Measurements from ENCODE around the gene STOML1. TPM values are rescaled to one million over a fixed set of nuclear protein-coding genes. Genes with fewer than 3 reads are reported as not detected.
A peak's percentile ranks its signal among the peaks of the same experiment; 100 is the strongest.

Gene STOML1
- total RNA-seq, 1 donor from 2014 or later, result 14.3 TPM

DNA sequence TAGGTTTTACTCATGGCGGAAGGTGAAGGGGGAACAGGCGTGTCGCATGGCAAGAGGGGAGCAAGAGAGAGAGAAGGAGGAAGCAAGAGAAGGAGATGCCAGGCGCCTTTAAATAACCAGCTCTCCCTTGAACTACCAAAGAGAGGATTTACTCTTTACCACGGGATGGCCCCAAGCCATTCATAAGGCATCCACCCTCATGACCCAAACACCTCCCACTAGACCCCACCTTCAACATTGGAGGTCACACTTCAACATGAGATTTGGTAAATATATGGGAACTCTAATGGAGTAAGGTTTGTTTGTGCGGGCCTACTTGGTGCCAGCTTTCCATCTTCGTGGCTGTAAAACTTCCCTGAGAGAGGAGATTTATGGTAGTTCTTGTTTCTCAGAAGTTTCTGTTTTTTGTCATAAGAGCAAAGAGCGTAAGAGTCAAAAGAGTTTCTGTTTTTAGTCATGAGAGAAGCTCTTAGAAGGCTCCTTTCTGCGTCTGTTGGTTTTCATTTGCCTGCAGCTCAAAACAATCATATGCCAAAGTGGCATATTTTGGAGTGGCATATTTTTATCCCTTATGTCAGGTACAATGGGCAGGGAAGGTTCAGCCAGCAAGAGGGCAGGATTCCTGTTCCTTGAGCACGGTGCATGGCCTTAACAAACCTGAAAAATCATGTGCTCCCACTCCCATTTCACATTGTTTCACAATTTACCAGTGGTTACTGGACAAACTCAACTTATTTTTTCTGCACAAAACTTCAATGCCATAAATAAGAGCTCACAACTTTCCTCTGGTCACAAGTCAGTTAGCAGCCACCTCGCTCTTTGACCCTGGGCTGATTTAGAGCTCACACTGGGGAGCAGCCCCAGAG, 14.9 kb upstream of the STOML1 start:
- peak overlapping the region; percentile 68 for H3K27ac Mint-ChIP-seq (ENCODE audit: unreplicated experiment)
- no peaks in the 10 kb centered on the region for H3K9me3 Mint-ChIP-seq (ENCODE audit: unreplicated experiment)
- peak overlapping the region; percentile 84 for H3K4me3 Mint-ChIP-seq (ENCODE audit: unreplicated experiment)
- no peak for DNase-seq (ENCODE audit: low spot score)
- TF ChIP-seq, protein P1, sequence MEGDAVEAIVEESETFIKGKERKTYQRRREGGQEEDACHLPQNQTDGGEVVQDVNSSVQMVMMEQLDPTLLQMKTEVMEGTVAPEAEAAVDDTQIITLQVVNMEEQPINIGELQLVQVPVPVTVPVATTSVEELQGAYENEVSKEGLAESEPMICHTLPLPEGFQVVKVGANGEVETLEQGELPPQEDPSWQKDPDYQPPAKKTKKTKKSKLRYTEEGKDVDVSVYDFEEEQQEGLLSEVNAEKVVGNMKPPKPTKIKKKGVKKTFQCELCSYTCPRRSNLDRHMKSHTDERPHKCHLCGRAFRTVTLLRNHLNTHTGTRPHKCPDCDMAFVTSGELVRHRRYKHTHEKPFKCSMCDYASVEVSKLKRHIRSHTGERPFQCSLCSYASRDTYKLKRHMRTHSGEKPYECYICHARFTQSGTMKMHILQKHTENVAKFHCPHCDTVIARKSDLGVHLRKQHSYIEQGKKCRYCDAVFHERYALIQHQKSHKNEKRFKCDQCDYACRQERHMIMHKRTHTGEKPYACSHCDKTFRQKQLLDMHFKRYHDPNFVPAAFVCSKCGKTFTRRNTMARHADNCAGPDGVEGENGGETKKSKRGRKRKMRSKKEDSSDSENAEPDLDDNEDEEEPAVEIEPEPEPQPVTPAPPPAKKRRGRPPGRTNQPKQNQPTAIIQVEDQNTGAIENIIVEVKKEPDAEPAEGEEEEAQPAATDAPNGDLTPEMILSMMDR (IDR thresholded peaks at IDR 0.05; ENCODE audit: unreplicated experiment), result no peak
- H3K27me3 Mint-ChIP-seq (ENCODE audit: unreplicated experiment), result no peaks in the 10 kb centered on the region
- peaks cover 38% of the 10 kb centered on the region for H3K36me3 Mint-ChIP-seq (ENCODE audit: low read depth, unreplicated experiment)
- peaks cover 60% of the 10 kb centered on the region for H3K4me1 Mint-ChIP-seq (ENCODE audit: unreplicated experiment)

DNA sequence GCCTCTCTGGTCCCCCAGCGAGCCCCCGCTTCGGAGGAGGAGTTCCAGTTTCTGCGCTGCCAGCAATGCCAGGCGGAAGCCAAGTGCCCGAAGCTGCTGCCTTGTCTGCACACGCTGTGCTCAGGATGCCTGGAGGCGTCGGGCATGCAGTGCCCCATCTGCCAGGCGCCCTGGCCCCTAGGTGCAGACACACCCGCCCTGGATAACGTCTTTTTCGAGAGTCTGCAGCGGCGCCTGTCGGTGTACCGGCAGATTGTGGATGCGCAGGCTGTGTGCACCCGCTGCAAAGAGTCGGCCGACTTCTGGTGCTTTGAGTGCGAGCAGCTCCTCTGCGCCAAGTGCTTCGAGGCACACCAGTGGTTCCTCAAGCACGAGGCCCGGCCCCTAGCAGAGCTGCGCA, 5.9 kb upstream of the STOML1 start:
- peaks cover 16% of the 10 kb centered on the region for H3K36me3 Mint-ChIP-seq (ENCODE audit: low read depth, unreplicated experiment)
- H3K27me3 Mint-ChIP-seq (ENCODE audit: unreplicated experiment), result peaks cover 9% of the 10 kb centered on the region
- TF ChIP-seq, protein P1 (IDR thresholded peaks at IDR 0.05; ENCODE audit: unreplicated experiment), result no peak
- no peak overlapping the region for H3K4me3 Mint-ChIP-seq (ENCODE audit: unreplicated experiment)
- H3K9me3 Mint-ChIP-seq (ENCODE audit: unreplicated experiment), result no peaks in the 10 kb centered on the region
- H3K4me1 Mint-ChIP-seq (ENCODE audit: unreplicated experiment), result peaks cover 47% of the 10 kb centered on the region
- no peak for DNase-seq (ENCODE audit: low spot score)
- H3K27ac Mint-ChIP-seq (ENCODE audit: unreplicated experiment), result no peak overlapping the region

DNA sequence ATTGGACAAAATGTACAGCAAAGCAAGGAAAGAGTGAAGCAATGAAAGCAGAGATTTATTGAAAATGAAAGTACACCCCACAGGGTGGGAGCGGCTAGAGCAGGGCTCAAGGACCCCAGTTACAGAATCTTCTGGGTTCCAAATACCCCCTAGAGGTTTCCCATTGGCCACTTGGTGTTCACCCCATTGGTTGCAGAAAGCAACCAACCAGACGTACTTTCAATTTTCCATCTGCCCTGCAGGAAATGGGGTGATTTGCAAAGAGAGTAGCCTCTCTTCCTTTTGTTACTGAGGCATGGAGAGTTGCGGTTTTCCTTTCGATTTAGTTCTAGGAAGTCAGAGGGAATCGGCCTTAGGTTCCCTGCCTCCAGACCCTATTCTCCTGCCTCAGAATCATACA, 4.8 kb upstream of the STOML1 start:
- H3K27ac Mint-ChIP-seq (ENCODE audit: unreplicated experiment), result peak overlapping the region; percentile 80

GRCh38 chr15:73996267-73996666, 4.2 kb upstream of the STOML1 start:
- peak overlapping the region; percentile 44 for H3K27ac Mint-ChIP-seq (ENCODE audit: unreplicated experiment)

More for the DNA sequence above, 4.8 kb upstream of the STOML1 start:
- Mint-ChIP-seq H3K4me3 (ENCODE audit: unreplicated experiment) (peak overlapping the region; percentile 97), H3K36me3 (ENCODE audit: low read depth, unreplicated experiment) (peaks cover 16% of the 10 kb centered on the region), H3K27me3 (ENCODE audit: unreplicated experiment) (peaks cover 9% of the 10 kb centered on the region), H3K9me3 (ENCODE audit: unreplicated experiment) (no peaks in the 10 kb centered on the region), H3K4me1 (ENCODE audit: unreplicated experiment) (peaks cover 53% of the 10 kb centered on the region)
- DNase-seq (ENCODE audit: low spot score), result peak; percentile 30
- TF ChIP-seq, protein P1 (IDR thresholded peaks at IDR 0.05; ENCODE audit: unreplicated experiment), result no peak

More at GRCh38 chr15:73996267-73996666, 4.2 kb upstream of the STOML1 start:
- peaks cover 9% of the 10 kb centered on the region for H3K27me3 Mint-ChIP-seq (ENCODE audit: unreplicated experiment)
- peaks cover 53% of the 10 kb centered on the region for H3K4me1 Mint-ChIP-seq (ENCODE audit: unreplicated experiment)
- TF ChIP-seq, protein P1 (IDR thresholded peaks at IDR 0.05; ENCODE audit: unreplicated experiment), result no peak
- H3K9me3 Mint-ChIP-seq (ENCODE audit: unreplicated experiment), result no peaks in the 10 kb centered on the region
- no peak for DNase-seq (ENCODE audit: low spot score)
- peaks cover 16% of the 10 kb centered on the region for H3K36me3 Mint-ChIP-seq (ENCODE audit: low read depth, unreplicated experiment)
- H3K4me3 Mint-ChIP-seq (ENCODE audit: unreplicated experiment), result peak overlapping the region; percentile 97

Data from endothelial cell (in vitro differentiated cells).